Tibial nerve (tissue), 4 donors: Measurements from ENCODE around the gene DAPK1. TPM values are rescaled to one million over a fixed set of nuclear protein-coding genes. Genes with fewer than 3 reads are reported as not detected.

Experiments
- DNase-seq, 2 donors: peaks; one replicate each; pipeline ENCODE4 v3.0.0-alpha.2; 2019; ENCODE audit warnings: low spot score in 2 of 2
- H3K27ac ChIP-seq, 4 donors: fragments of 200-600 bp; sonication (generic) in 3 of 4; one replicate each; pipeline ENCODE4 v1.5.1; 2017 to 2019; ENCODE audit warnings: mild to moderate bottlenecking in 1 of 4
- H3K27me3 ChIP-seq, 2 donors: fragments of 200-600 bp; sonication (generic) in 1 of 2; one replicate each; pipeline versions ENCODE4 v1.5.1 to v1.6.0; 2017 to 2019
- H3K36me3 ChIP-seq, 3 donors: fragments of 200-600 bp; sonication (generic); one replicate each; pipeline ENCODE4 v1.5.1; 2018 to 2019
- H3K4me1 ChIP-seq, 4 donors: fragments of 200-600 bp; sonication (generic) in 3 of 4; one replicate each; pipeline ENCODE4 v1.5.1; 2017 to 2019
- H3K4me3 ChIP-seq, 4 donors: fragments of 200-600 bp; sonication (generic) in 3 of 4; one replicate each; pipeline ENCODE4 v1.5.1; 2017 to 2019; ENCODE audit warnings: mild to moderate bottlenecking in 1 of 4, moderate library complexity in 1 of 4
- H3K9me3 ChIP-seq, 4 donors: fragments of 200-600 bp; sonication (generic) in 3 of 4; one replicate each; pipeline ENCODE4 v1.5.1; 2017 to 2019
- CTCF ChIP-seq, 5 experiments: fragments of 200-600 bp in 3 of 5; fragments of 450-650 bp in 2 of 5; sonication (generic) in 3 of 5; IDR thresholded peaks; one replicate each; pipeline ENCODE4 v1.5.1; 2016 to 2019; ENCODE audit warnings: antibody characterized with exemption in 5 of 5, mild to moderate bottlenecking in 3 of 5, moderate library complexity in 2 of 5
- EP300 ChIP-seq, 2 donors: sonication (generic); formaldehyde crosslinking; IDR thresholded peaks; one replicate each; pipeline ENCODE4 v1.6.1; 2017; ENCODE audit warnings: antibody characterized with exemption in 2 of 2, mild to moderate bottlenecking in 1 of 2
- POLR2A ChIP-seq, 2 donors: fragments of 450-650 bp; IDR thresholded peaks; one replicate each; pipeline ENCODE4 v1.6.1; 2017; ENCODE audit warnings: antibody characterized with exemption in 2 of 2, mild to moderate bottlenecking in 2 of 2, moderate library complexity in 2 of 2
- WGBS, 2 donors: methylation state at CpG; one replicate each; pipeline ENCODE4 v1.1.5; 2018; 5-methylcytosine and 5-hydroxymethylcytosine counted together
- total RNA-seq, 4 donors: library from RNA; depleted of rRNA; stranded (reverse); fragments of >200 nt; gene quantifications; one replicate each; pipeline ENCODE4 v1.1.0, GENCODE V29; 2016

The DAPK1 gene
- total RNA-seq, 4 donors from 2014 or later = 58.8 to 97.3 (median 64.2) TPM

DNA sequence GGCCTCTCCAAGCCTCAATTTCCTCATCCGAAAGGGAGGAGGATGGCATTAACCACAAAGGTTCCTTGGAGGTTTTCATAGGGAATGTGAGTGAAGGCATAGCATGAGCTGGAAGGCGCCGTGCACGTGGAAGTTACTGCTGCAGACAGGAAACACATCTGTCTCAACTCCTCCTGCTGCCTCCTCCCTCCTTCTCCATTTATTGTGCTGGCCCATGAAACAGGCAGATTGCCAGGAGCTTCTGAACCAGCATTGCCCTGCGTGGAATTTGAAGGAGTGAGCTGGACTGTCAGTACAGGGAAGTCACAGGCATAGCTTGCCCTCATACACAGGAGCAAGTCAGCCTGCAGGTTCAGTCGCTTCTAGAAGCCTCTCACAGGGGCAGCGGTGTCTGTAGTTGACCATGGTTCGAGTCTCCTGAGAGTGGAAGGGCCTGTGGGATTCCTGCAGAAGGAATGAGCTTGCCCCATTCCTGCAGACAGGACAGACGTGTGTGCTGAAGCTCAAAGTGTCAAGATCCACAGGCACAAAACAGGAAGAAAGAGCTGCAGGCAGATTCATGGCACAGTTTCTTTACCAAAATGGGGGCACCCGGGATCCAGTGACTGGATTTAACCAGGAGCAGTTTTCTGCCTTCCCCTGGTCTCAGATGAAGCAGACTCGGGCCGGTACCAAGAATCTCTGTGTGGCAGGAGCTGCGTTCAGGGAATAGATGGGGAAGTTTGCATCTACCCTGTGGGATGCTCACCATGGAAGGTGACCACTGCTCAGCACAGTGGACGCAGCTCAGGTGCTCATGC is 179.5 kb downstream of the DAPK1 start:
- Histone ChIP-seq H3K9me3 (no peaks in the 10 kb centered on the region), H3K36me3 (peaks cover 0 to 10% (median 0%) of the 10 kb centered on the region in 3 donors), H3K27me3 (no peaks in the 10 kb centered on the region), H3K4me3 (no peak overlapping the region), H3K4me1 (peaks cover 0 to 4% (median 0%) of the 10 kb centered on the region in 4 donors), H3K27ac (no peak overlapping the region)
- TF ChIP-seq EP300 (IDR thresholded peaks at IDR 0.05) (peak in 1 of 2 donors; percentile 7), POLR2A (IDR thresholded peaks at IDR 0.05) (no peak)
- peak in 1 of 2 donors; percentile 54 for DNase-seq
- 71 to 73% methylated on average over 14 of the region's 14 CpGs for WGBS, 2 donors

GRCh38 chr9:87677776-87678587 is 180.3 kb downstream of the DAPK1 start:
- no peak overlapping the region for H3K27ac ChIP-seq
- 88% methylated on average over 17 of the region's 17 CpGs for WGBS, 2 donors

GRCh38 chr9:87678650-87679355 is 181.1 kb downstream of the DAPK1 start:
- H3K27me3 ChIP-seq = no peaks in the 10 kb centered on the region
- DNase-seq = peak; percentile 37 to 67
- peaks cover 0 to 4% (median 0%) of the 10 kb centered on the region in 4 donors for H3K4me1 ChIP-seq
- 68 to 71% methylated on average over 9 of the region's 9 CpGs for WGBS, 2 donors
- H3K36me3 ChIP-seq = peaks cover 0 to 15% (median 0%) of the 10 kb centered on the region in 3 donors
- H3K4me3 ChIP-seq = no peak overlapping the region
- no peak for TF ChIP-seq EP300 (IDR thresholded peaks at IDR 0.05)
- TF ChIP-seq POLR2A (IDR thresholded peaks at IDR 0.05) = no peak
- peak; percentile 68 to 83 (median 70) for TF ChIP-seq CTCF (IDR thresholded peaks at IDR 0.05)
- no peaks in the 10 kb centered on the region for H3K9me3 ChIP-seq
- no peak overlapping the region for H3K27ac ChIP-seq

More at GRCh38 chr9:87677776-87678587, 180.3 kb downstream of the DAPK1 start:
- Histone ChIP-seq H3K9me3 (no peaks in the 10 kb centered on the region), H3K27me3 (no peaks in the 10 kb centered on the region), H3K4me3 (no peak overlapping the region), H3K36me3 (peaks cover 0 to 15% (median 0%) of the 10 kb centered on the region in 3 donors), H3K4me1 (peaks cover 0 to 4% (median 0%) of the 10 kb centered on the region in 4 donors)
- DNase-seq = no peak
- no peak for TF ChIP-seq CTCF (IDR thresholded peaks at IDR 0.05)
- no peak for TF ChIP-seq POLR2A (IDR thresholded peaks at IDR 0.05)
- no peak for TF ChIP-seq EP300 (IDR thresholded peaks at IDR 0.05)

DNA sequence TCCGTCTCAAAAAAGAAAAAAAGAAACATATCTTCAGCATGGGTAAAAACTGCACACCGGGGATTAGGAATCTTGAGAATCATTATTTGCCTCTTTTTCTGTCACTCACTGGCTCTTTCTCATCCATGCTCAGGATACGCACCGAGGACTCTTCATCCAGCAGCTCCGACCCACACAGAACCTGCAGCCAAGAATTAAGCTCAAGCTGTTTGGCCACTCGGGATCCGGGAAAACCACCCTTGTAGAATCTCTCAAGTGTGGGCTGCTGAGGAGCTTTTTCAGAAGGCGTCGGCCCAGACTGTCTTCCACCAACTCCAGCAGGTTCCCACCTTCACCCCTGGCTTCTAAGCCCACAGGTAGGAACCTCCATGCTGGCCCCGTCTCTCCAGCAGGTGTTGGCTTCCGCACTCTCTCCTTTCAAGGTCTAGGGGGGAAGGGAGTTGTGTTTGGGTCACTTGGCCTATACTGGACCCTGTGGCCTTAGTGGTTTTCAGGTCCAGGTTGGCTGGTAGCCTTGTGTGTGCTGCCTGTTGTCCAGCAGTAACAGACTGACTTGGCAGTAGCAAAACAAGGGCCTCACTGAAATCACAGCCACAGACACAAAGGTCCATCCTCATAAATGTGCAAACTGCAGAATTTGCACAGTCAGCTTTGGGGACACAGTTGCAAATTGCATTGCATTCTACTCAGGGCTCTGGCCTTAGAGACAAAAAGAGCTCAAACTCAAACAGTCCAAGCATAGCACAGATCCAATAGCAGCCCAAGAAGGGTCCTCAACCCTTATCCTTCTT is 183.8 kb downstream of the DAPK1 start:
- H3K4me3 ChIP-seq = no peak overlapping the region
- peaks cover 0 to 23% (median 5%) of the 10 kb centered on the region in 4 donors for H3K4me1 ChIP-seq
- H3K9me3 ChIP-seq = no peaks in the 10 kb centered on the region
- no peak for DNase-seq
- no peaks in the 10 kb centered on the region for H3K27me3 ChIP-seq
- H3K36me3 ChIP-seq = peaks cover 0 to 15% (median 0%) of the 10 kb centered on the region in 3 donors
- no peak overlapping the region for H3K27ac ChIP-seq
- TF ChIP-seq POLR2A (IDR thresholded peaks at IDR 0.05) (no peak), EP300 (IDR thresholded peaks at IDR 0.05) (no peak), CTCF (IDR thresholded peaks at IDR 0.05) (no peak)
- 85 to 87% methylated on average over 11 of the region's 11 CpGs for WGBS, 2 donors
